ENCODE measurements around the gene SRGAP3.

GRCh38 chr3:9147896-9148266 lies 101.6 kb downstream of the SRGAP3 start:
- TF ChIP-seq, protein P1, sequence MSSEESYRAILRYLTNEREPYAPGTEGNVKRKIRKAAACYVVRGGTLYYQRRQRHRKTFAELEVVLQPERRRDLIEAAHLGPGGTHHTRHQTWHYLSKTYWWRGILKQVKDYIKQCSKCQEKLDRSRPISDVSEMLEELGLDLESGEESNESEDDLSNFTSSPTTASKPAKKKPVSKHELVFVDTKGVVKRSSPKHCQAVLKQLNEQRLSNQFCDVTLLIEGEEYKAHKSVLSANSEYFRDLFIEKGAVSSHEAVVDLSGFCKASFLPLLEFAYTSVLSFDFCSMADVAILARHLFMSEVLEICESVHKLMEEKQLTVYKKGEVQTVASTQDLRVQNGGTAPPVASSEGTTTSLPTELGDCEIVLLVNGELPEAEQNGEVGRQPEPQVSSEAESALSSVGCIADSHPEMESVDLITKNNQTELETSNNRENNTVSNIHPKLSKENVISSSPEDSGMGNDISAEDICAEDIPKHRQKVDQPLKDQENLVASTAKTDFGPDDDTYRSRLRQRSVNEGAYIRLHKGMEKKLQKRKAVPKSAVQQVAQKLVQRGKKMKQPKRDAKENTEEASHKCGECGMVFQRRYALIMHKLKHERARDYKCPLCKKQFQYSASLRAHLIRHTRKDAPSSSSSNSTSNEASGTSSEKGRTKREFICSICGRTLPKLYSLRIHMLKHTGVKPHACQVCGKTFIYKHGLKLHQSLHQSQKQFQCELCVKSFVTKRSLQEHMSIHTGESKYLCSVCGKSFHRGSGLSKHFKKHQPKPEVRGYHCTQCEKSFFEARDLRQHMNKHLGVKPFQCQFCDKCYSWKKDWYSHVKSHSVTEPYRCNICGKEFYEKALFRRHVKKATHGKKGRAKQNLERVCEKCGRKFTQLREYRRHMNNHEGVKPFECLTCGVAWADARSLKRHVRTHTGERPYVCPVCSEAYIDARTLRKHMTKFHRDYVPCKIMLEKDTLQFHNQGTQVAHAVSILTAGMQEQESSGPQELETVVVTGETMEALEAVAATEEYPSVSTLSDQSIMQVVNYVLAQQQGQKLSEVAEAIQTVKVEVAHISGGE (CRISPR knock-in tag; IDR thresholded peaks at IDR 0.05): no peak
- no peak for TF ChIP-seq EP300 (IDR thresholded peaks at IDR 0.05; ENCODE audit: borderline replicate concordance in 1 of 2, control insufficient read depth in 1 of 2, low read depth in 2 of 2, low read length in 2 of 2)
- TF ChIP-seq POLR2A (IDR thresholded peaks at IDR 0.05; ENCODE audit: low read depth, low read length): no peak
- TF ChIP-seq, protein P2, sequence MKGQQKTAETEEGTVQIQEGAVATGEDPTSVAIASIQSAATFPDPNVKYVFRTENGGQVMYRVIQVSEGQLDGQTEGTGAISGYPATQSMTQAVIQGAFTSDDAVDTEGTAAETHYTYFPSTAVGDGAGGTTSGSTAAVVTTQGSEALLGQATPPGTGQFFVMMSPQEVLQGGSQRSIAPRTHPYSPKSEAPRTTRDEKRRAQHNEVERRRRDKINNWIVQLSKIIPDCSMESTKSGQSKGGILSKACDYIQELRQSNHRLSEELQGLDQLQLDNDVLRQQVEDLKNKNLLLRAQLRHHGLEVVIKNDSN (IDR thresholded peaks at IDR 0.05; ENCODE audit: borderline replicate concordance, extremely low read length, insufficient read depth, low read depth, low read length): no peak
- TF ChIP-seq SMC3 (IDR thresholded peaks at IDR 0.05; ENCODE audit: borderline replicate concordance, low read length): no peak
- no peak for TF ChIP-seq CTCF (IDR thresholded peaks at IDR 0.05 in 2 of 3, conservative IDR thresholded peaks at IDR 0.05 in 1 of 3; ENCODE audit: control insufficient read depth in 2 of 3, extremely low read depth in 1 of 3, insufficient read depth in 1 of 3, low read depth in 3 of 3, low read length in 3 of 3)
- TF ChIP-seq CHD4 (IDR thresholded peaks at IDR 0.05): no peak
- no peak for TF ChIP-seq YBX1 (IDR thresholded peaks at IDR 0.05)
- TF ChIP-seq CHD2 (IDR thresholded peaks at IDR 0.05; ENCODE audit: borderline replicate concordance, low read depth, low read length): no peak
- no peak for TF ChIP-seq CBX5 (IDR thresholded peaks at IDR 0.05; ENCODE audit: low read depth)
- TF ChIP-seq TCF3 (IDR thresholded peaks at IDR 0.05; ENCODE audit: borderline replicate concordance, insufficient read depth, low read depth, low read length): no peak
